IPS-15b (cell line): Measurements from ENCODE around the gene CRABP1.

Source experiments
- H3K27me3 ChIP-seq: one replicate; pipeline ENCODE4 v1.6.1; 2013; ENCODE audit warnings: low read length; ENCODE audit not compliant: control insufficient read depth, insufficient read depth
- H3K36me3 ChIP-seq: one replicate; pipeline ENCODE4 v1.6.1; 2013; ENCODE audit warnings: low read length; ENCODE audit not compliant: control insufficient read depth, insufficient read depth
- H3K4me1 ChIP-seq: one replicate; pipeline ENCODE4 v1.6.1; 2013; ENCODE audit warnings: mild to moderate bottlenecking, low read length; ENCODE audit not compliant: control insufficient read depth, insufficient read depth
- H3K4me3 ChIP-seq: one replicate; pipeline ENCODE4 v1.5.1; 2013; ENCODE audit warnings: low read depth, low read length
- H3K9ac ChIP-seq: one replicate; pipeline ENCODE4 v1.6.1; 2013; ENCODE audit warnings: low read depth, mild to moderate bottlenecking, low read length
- H3K9me3 ChIP-seq: one replicate; pipeline ENCODE4 v1.6.1; 2013; ENCODE audit warnings: mild to moderate bottlenecking, low read length; ENCODE audit not compliant: control insufficient read depth, insufficient read depth

Gene CRABP1

DNA sequence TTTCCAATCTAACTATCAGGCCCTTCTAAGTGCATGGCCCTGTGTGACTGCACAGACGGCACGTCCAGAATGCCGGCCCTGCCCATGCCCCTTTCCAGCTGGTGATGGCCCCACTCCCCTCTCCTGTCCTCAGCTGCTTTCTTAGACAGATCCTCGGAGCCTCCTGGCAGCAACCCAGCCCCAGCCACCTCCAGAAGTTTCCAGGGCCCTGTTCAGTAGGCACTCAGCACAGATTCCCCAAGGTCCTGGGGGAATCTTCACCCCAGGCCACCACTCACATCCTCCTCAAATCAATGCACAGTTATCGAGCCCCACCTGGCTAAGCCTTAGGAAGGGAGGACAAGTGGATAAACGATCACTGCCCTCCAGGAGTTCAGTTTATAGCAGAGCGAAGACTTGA, 1.4 kb upstream of the CRABP1 start:
- no peak overlapping the region for H3K4me3 ChIP-seq
- no peak overlapping the region for H3K9ac ChIP-seq
- peaks cover 8% of the 10 kb centered on the region for H3K4me1 ChIP-seq
- H3K27me3 ChIP-seq, result peaks cover 32% of the 10 kb centered on the region
- no peaks in the 10 kb centered on the region for H3K9me3 ChIP-seq
- H3K36me3 ChIP-seq, result peaks cover 5% of the 10 kb centered on the region

DNA sequence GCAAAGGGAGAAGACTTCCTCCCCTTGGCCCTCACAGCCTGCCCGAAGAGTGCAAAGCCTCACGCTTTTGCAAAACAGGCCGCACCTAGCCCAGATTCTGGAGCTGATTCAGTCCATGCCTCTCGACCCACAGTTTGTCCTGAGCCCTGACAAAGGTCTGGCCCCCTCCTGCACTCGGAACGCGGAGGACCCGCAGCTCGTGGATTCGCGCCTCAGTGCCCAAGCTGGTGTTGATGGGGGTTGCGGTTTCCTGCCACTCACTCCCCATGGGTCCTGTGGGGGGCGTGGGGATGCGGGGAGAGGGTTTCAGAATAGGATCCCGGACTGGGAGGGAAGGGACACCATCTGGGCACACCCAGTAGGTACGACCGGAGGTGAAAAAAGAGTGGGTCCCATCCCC, 594 bp upstream of the CRABP1 start:
- peak overlapping the region; percentile 53 for H3K4me3 ChIP-seq

DNA sequence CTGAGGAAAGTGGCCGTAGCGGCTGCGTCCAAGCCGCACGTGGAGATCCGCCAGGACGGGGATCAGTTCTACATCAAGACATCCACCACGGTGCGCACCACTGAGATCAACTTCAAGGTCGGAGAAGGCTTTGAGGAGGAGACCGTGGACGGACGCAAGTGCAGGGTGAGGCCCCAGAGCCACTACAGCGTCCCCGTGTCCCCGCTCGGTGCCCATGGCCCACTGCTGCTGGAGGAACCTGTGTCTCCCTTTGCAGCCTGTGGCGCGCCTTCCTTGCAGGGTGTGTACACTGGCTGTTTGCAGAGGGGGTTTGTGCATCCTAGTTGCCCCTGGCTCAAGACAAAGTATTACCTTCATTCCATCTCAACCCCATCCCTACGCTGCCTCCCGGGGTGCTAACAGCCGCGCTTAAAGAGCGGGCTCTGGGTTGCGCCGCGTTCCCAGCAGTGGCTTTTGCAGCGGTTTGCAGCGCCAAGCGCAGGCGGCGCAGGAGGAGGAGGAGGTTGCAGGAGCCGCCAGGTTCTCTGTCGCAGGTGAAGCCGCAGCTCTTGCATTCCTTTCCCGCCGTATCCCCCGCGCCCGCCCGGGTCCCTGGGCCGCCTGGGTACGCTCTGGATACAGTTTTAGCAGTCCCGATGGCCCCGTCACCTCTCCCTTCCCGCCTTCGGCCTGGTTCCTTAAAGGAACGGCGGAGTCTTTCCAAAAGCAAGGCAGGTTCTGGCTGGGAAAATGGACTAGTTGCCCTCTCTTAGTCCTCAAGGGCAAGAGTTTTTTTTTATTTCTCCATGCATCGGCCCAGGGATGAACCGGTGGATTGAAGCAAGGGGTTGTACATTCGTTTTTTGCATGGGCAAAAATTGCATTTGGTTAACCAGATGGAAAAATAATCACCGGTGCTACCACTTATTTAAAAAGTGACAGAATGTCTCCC, 1.2 kb downstream of the CRABP1 start:
- peaks cover 29% of the 10 kb centered on the region for H3K27me3 ChIP-seq
- H3K4me3 ChIP-seq, result peak overlapping the region; percentile 63
- no peaks in the 10 kb centered on the region for H3K9me3 ChIP-seq
- H3K4me1 ChIP-seq, result peaks cover 8% of the 10 kb centered on the region
- H3K36me3 ChIP-seq, result peaks cover 21% of the 10 kb centered on the region
- H3K9ac ChIP-seq, result peak overlapping the region; percentile 26

More for the DNA sequence above, 594 bp upstream of the CRABP1 start:
- Histone ChIP-seq H3K9me3 (no peaks in the 10 kb centered on the region), H3K27me3 (peaks cover 32% of the 10 kb centered on the region), H3K36me3 (peaks cover 10% of the 10 kb centered on the region), H3K9ac (no peak overlapping the region), H3K4me1 (peaks cover 8% of the 10 kb centered on the region)

DNA sequence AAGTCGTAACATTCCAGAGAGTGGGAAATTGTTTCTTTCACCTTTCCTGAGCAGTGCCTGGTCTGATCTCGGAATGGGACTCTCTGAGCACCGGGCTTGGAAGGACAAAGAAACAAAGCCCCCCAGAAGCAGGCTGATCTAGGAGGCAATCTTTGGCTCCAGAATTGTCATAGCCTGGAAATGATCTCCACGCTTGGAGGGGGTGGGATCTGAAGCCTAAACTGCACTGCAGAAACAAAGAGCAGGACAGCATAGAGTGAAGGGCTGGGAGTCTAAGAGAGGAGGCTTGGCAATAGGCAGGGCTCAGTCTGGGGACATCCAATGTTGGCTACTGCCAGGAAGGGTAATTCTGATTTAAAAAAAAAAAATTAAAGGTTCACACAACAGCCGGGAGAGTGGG, 1.9 kb downstream of the CRABP1 start:
- Histone ChIP-seq H3K36me3 (peaks cover 21% of the 10 kb centered on the region), H3K9ac (peak overlapping the region; percentile 26), H3K9me3 (no peaks in the 10 kb centered on the region), H3K27me3 (peaks cover 27% of the 10 kb centered on the region), H3K4me1 (peaks cover 8% of the 10 kb centered on the region), H3K4me3 (peak overlapping the region; percentile 63)

DNA sequence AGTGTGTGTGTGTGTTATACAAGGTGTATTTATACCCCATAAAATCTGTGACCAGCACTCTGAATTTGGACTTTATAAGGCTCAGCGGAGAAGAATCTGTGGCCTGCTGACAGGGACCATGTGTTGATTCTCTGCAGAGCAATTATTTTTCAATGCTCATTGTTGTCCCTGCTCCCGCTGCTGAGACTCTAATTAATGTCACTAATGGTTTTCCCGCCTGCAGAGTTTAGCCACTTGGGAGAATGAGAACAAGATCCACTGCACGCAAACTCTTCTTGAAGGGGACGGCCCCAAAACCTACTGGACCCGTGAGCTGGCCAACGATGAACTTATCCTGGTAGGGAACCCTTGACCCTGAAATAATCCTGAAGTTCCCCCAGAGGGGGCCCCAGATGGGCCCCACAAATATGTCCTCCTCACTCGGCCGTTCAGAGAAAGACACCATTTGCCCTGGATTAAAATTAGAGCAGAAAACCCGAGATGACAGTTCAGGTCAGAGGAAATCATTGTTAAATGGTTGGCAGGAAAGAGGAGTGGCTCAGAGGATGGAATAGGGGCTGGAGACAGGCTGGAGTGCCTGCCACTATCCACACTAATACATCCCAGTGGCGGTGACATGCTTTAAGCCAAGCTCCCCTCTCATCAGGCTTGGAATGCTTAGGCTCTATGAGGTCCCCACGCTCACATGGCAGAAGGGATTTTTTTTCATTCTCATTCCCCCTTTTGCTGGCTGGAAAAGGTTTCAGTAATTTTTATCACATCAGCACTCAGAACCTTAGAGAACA, 3.3 kb downstream of the CRABP1 start:
- Histone ChIP-seq H3K4me3 (no peak overlapping the region), H3K9ac (no peak overlapping the region), H3K9me3 (no peaks in the 10 kb centered on the region), H3K27me3 (peaks cover 24% of the 10 kb centered on the region), H3K4me1 (peaks cover 12% of the 10 kb centered on the region), H3K36me3 (peaks cover 32% of the 10 kb centered on the region)

DNA sequence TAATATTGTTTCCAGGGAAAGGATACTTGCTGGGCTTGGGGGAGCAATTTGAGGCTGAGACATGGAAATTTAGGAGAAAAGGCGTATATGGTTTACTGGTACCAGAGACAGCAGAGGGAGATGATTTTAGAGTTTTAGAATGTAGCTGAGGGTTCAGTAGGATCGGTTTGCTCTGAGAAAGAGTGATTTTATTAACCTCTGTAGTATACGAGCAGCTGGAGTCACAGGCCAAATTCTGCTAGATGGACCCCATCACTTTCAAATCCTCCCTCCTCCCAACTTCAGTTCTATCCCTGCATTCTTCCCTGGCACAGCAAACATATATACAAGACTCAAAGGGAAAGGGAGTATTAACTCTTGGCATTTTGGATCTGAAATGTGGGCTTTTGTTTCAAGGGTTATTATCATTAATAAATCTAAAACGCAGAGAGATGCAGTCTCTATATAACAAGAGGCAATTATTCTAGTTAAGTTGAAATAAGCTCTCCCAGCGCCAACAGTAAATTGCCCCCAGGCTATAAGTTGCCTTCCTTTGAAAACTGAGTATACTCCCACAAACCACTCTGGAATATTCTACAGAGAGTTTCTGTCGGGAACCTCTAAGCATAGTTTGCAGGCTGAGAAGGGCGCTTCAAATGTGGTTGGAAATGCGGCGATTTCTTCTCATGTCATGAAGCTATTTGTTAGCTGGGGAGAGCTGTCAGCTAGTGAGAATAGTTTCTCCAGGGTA, 5.4 kb downstream of the CRABP1 start:
- Histone ChIP-seq H3K9me3 (no peaks in the 10 kb centered on the region), H3K4me3 (no peak overlapping the region), H3K27me3 (peaks cover 10% of the 10 kb centered on the region), H3K36me3 (peaks cover 33% of the 10 kb centered on the region), H3K9ac (no peak overlapping the region), H3K4me1 (peaks cover 12% of the 10 kb centered on the region)

DNA sequence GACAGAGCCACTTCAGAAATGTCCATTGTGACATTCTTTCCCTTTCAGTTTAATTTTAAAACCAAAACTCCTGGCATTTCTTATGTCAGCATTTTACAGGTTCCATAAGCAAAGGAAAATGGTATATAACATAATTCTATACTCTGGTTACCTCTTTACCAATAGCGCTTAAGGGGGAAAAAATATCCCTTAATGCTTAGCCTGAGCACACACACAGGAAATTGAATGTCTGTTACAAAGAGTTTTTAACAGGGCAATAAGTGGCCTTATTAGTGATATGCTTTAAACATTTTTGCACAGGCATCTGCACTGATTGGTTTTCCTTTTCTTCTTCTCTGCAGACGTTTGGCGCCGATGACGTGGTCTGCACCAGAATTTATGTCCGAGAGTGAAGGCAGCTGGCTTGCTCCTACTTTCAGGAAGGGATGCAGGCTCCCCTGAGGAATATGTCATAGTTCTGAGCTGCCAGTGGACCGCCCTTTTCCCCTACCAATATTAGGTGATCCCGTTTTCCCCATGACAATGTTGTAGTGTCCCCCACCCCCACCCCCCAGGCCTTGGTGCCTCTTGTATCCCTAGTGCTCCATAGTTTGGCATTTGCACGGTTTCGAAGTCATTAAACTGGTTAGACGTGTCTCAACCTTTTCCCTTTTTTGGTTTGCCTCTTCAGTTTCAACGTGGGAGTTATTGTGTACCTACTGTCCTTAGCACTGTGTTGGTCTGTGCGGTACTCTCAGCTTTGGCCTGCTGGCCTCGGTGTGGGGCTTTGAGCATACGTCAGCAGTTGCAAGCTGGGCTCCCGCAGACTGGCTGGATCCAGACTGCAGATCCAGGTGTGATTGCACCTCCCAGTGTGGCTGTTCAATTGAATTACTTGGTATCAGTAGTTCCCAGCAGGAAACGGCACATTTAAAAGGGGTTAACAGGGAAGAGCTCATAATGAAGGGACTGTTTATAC, 7.7 kb downstream of the CRABP1 start:
- Histone ChIP-seq H3K27me3 (no peaks in the 10 kb centered on the region), H3K4me3 (no peak overlapping the region), H3K9ac (no peak overlapping the region), H3K4me1 (peaks cover 4% of the 10 kb centered on the region), H3K36me3 (peaks cover 33% of the 10 kb centered on the region), H3K9me3 (no peaks in the 10 kb centered on the region)

DNA sequence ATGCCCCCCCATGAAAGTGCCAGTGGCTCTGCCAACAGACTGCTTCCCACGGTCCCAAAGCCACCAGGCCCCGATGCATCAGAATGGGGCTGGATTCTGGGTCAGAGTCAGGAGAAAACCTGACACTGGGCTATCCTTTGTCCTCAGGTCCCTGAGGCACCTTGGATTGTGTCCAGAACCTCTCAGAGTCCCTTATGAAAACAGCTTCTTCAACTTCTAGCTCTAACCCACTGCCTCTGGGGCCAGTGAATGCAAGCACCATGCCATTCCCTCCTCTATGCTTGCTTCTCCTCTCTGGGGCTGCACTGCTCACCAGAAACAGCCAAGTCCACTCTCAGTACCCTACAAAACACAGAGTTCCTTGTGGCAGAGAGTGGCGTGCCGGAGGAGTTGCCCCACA, 9.9 kb downstream of the CRABP1 start:
- no peak overlapping the region for H3K9ac ChIP-seq
- peaks cover 4% of the 10 kb centered on the region for H3K4me1 ChIP-seq
- peaks cover 22% of the 10 kb centered on the region for H3K36me3 ChIP-seq
- H3K4me3 ChIP-seq, result no peak overlapping the region
- no peaks in the 10 kb centered on the region for H3K27me3 ChIP-seq
- H3K9me3 ChIP-seq, result no peaks in the 10 kb centered on the region

DNA sequence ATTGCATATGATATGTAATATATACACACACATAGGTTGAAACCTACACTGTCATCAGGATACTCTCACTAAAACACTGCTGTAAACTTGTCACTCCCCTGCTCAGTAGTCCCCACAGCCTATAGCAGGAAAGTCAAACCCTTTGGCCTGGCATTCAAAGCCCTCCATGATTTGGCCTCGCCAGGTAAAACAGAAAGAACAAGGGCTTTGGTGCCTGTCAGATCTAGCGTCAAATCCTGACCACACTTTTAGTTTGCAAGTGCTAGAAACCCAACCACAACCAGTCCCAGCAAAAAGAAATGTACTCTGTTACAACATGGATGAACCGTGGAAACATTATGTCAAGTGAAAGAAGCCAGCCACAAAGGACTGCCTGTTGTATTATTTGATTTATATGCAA, 11.4 kb downstream of the CRABP1 start:
- Histone ChIP-seq H3K36me3 (peaks cover 12% of the 10 kb centered on the region), H3K4me1 (peaks cover 4% of the 10 kb centered on the region), H3K27me3 (no peaks in the 10 kb centered on the region), H3K9ac (no peak overlapping the region), H3K9me3 (no peaks in the 10 kb centered on the region), H3K4me3 (no peak overlapping the region)

DNA sequence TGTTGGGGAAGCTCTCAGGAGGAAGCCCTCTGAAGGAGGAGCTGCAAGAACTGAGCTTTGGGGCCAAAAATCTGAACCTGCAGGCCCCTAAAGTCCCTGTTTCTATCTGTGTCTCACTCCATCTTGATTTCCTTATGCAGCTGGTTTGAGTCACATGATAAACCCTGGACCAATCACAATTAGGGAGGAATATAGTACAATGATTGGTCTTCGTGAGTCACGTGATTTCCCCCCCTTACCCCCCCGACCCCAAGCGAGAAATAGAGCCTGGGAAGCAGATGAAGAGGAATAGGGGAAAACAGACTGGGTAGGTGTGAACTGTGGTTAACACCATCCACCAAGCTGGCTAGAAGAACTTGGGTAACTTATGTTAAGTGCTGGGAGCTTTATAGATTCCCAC, 12.9 kb downstream of the CRABP1 start:
- Histone ChIP-seq H3K9ac (no peak overlapping the region), H3K4me3 (no peak overlapping the region)

DNA sequence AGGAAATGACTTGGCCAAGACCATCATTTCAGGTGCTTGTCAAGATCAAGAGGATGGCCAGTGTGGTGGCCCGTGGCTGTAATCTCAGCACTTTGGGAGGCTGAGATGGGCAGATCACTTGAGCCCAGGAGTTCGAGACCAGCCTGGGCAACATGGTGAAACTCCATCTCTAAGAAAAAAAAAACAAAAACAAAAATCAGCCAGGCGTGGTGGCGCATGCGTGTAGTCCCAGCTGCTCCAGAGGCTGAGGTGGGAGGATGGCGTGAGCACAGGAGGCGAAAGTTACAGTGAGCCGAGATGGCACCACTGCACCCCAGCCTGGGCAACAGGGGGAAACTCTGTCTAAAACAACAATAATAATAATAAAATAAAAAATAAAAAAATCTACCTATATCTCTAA, 15.0 kb downstream of the CRABP1 start:
- no peaks in the 10 kb centered on the region for H3K4me1 ChIP-seq
- H3K4me3 ChIP-seq, result no peak overlapping the region
- H3K36me3 ChIP-seq, result no peaks in the 10 kb centered on the region
- H3K9me3 ChIP-seq, result no peaks in the 10 kb centered on the region
- no peaks in the 10 kb centered on the region for H3K27me3 ChIP-seq
- no peak overlapping the region for H3K9ac ChIP-seq

More for the DNA sequence above, 12.9 kb downstream of the CRABP1 start:
- Histone ChIP-seq H3K4me1 (no peaks in the 10 kb centered on the region), H3K27me3 (no peaks in the 10 kb centered on the region), H3K9me3 (no peaks in the 10 kb centered on the region), H3K36me3 (peaks cover 4% of the 10 kb centered on the region)
